HepG2 (cell line): ENCODE measurements around the gene MIPEP. TPM values are rescaled to one million over a fixed set of nuclear protein-coding genes. Genes with fewer than 3 reads are reported as not detected.

Experiments used
- ATAC-seq: fragments of 200-7000 bp; cut with Tn5 transposase; 3 replicates; pipeline ENCODE4 v1.9.1; 2020; ENCODE audit warnings: mild to moderate bottlenecking, moderate library complexity
- BruUV-seq: library from RNA; stranded (reverse); fragments of 400-500 nt; replicated peaks from 2 replicates; lab custom pipeline; 2021; lab: Mats Ljungman, UMichigan
- CTCF ChIA-PET: fragments of 300-600 bp; formaldehyde crosslinking; extraction: SDS; loops from one replicate; lab custom pipeline; 2021; ENCODE audit warnings: low total read pairs, inconsistent platforms, low intra/inter-chr PET ratio; lab: Yijun Ruan, JAX
- POLR2A ChIA-PET: fragments of 350-600 bp; sonication (Branson Sonifier 250); formaldehyde crosslinking; loops from one replicate; lab custom pipeline; 2020; ENCODE audit warnings: antibody characterized with exemption, inconsistent platforms; lab: Yijun Ruan, JAX
- DNase-seq: peaks from one replicate; pipeline ENCODE4 v3.0.0-alpha.2; 2015; ENCODE audit warnings: low spot score
- FAIRE-seq: peaks from 3 replicates; lab custom pipeline; 2011; peaks lifted over from hg19 to GRCh38; lab: Jason Lieb, UNC
- H2AFZ ChIP-seq: one replicate; pipeline ENCODE4 v1.6.1; 2011; ENCODE audit warnings: low read length, inconsistent platforms
- H3K27ac ChIP-seq: fragments of 300-600 bp; 3 replicates; pipeline ENCODE4 v1.8.0; 2011; ENCODE audit warnings: mixed run types, mild to moderate bottlenecking, mixed read lengths, low read length, inconsistent platforms; ENCODE audit not compliant: insufficient read depth; ENCODE audit errors: extremely low read length
- H3K27me3 ChIP-seq, 2 experiments: fragments of 200-600 bp in 1 of 2; 2 replicates in 1 of 2; 3 replicates in 1 of 2; pipeline versions ENCODE4 v1.6.0 to v1.8.0; 2011; ENCODE audit warnings: low read length in 2 of 2, mild to moderate bottlenecking in 2 of 2, moderate library complexity in 2 of 2, inconsistent platforms in 1 of 2; ENCODE audit not compliant: insufficient read depth in 2 of 2, control insufficient read depth in 1 of 2
- H3K36me3 ChIP-seq, 2 experiments: fragments of 200-600 bp in 1 of 2; replicated peaks in 1 of 2; 2 replicates in 1 of 2; 3 replicates in 1 of 2; pipeline versions ENCODE4 v1.5.1 to v1.8.0; 2011; ENCODE audit warnings: low read length in 2 of 2, inconsistent platforms in 1 of 2; ENCODE audit not compliant: insufficient read depth in 2 of 2, control insufficient read depth in 1 of 2
- H3K4me1 ChIP-seq: 2 replicates; pipeline ENCODE4 v1.5.1; 2012; ENCODE audit warnings: low read length, inconsistent platforms; ENCODE audit not compliant: insufficient read depth
- H3K4me2 ChIP-seq: 2 replicates; pipeline ENCODE4 v1.6.0; 2011; ENCODE audit warnings: low read depth, low read length, inconsistent platforms
- H3K4me3 ChIP-seq, 3 experiments: fragments of 200-600 bp in 1 of 3; sonication (generic), shearing (Covaris generic) in 1 of 3; replicated peaks in 1 of 3; 2 replicates each; pipeline ENCODE4 v1.5.1; 2011 to 2016; ENCODE audit warnings: low read length in 3 of 3, inconsistent platforms in 2 of 3, low read depth in 2 of 3, mild to moderate bottlenecking in 2 of 3, control low read depth in 1 of 3, mixed read lengths in 1 of 3; ENCODE audit not compliant: insufficient read depth in 1 of 3
- H3K79me2 ChIP-seq: one replicate; pipeline ENCODE4 v1.6.1; 2011; ENCODE audit warnings: low read length, inconsistent platforms; ENCODE audit not compliant: insufficient read depth
- H3K9ac ChIP-seq: 2 replicates; pipeline ENCODE4 v1.6.0; 2011; ENCODE audit warnings: mild to moderate bottlenecking, low read depth, low read length, inconsistent platforms; ENCODE audit not compliant: insufficient read depth
- H3K9me3 ChIP-seq: 2 replicates; pipeline ENCODE4 v1.5.1; 2012; ENCODE audit warnings: mild to moderate bottlenecking, low read length
- H4K20me1 ChIP-seq: 2 replicates; pipeline ENCODE4 v1.6.0; 2011; ENCODE audit warnings: inconsistent platforms, mild to moderate bottlenecking, low read length, moderate library complexity; ENCODE audit not compliant: insufficient read depth
- AGO2 ChIP-seq: fragments of 200-400 bp; formaldehyde crosslinking; optimal IDR thresholded peaks from 2 replicates; pipeline ENCODE3; 2017; ENCODE audit warnings: mild to moderate bottlenecking, low read depth, low read length, moderate library complexity
- FOXA3 ChIP-seq: IDR thresholded peaks from 2 replicates; pipeline ENCODE4 v1.6.1; 2016; ENCODE audit warnings: missing genetic modification reagents, missing compliant biosample characterization
- GLI4 ChIP-seq: sonication (generic); formaldehyde crosslinking; IDR thresholded peaks from 2 replicates; pipeline ENCODE4 v1.5.1; 2020; ENCODE audit warnings: missing genetic modification reagents, mild to moderate bottlenecking, moderate library complexity, borderline replicate concordance
- HDAC1 ChIP-seq: sonication (generic); formaldehyde crosslinking; IDR thresholded peaks from 2 replicates; pipeline ENCODE4 v1.5.1; 2020; ENCODE audit warnings: mild to moderate bottlenecking, missing genetic modification reagents
- HINFP ChIP-seq: sonication (generic); formaldehyde crosslinking; IDR thresholded peaks from 2 replicates; pipeline ENCODE4 v1.4.0; 2020; ENCODE audit warnings: low read depth, mild to moderate bottlenecking, missing genetic modification reagents
- LBX2 ChIP-seq: sonication (generic); formaldehyde crosslinking; IDR thresholded peaks from 2 replicates; pipeline ENCODE4 v1.5.0; 2020; ENCODE audit warnings: missing genetic modification reagents, mild to moderate bottlenecking, borderline replicate concordance
- RFX1 ChIP-seq: fragments of 450-650 bp; IDR thresholded peaks from 2 replicates; pipeline ENCODE4 v1.6.1; 2017
- SAP130 ChIP-seq: IDR thresholded peaks from 2 replicates; pipeline ENCODE4 v1.6.1; 2016; ENCODE audit warnings: low read depth
- ZFX ChIP-seq: sonication (generic); formaldehyde crosslinking; IDR thresholded peaks from 2 replicates; pipeline ENCODE4 v1.4.0; 2020; ENCODE audit warnings: mild to moderate bottlenecking, low read depth, missing genetic modification reagents, moderate library complexity
- ZNF180 ChIP-seq: sonication (generic); formaldehyde crosslinking; IDR thresholded peaks from 2 replicates; pipeline ENCODE4 v1.4.0; 2020; ENCODE audit warnings: low read depth, missing genetic modification reagents, borderline replicate concordance
- ZNF263 ChIP-seq: sonication (generic); formaldehyde crosslinking; IDR thresholded peaks from 2 replicates; pipeline ENCODE4 v1.4.0; 2020; ENCODE audit warnings: missing genetic modification reagents
- ZNF703 ChIP-seq: sonication (generic); formaldehyde crosslinking; IDR thresholded peaks from 2 replicates; pipeline ENCODE4 v1.5.1; 2020; ENCODE audit warnings: missing genetic modification reagents, mild to moderate bottlenecking, moderate library complexity, borderline replicate concordance
- WGBS: methylation state at CpG from one replicate; pipeline ENCODE4 v1.1.6; 2017; ENCODE audit warnings: low lambda C conversion rate; 5-methylcytosine and 5-hydroxymethylcytosine counted together
- in situ Hi-C: cut with HindIII; loops from 2 replicates; pipeline ENCODE4 v1.10.0; 2017; ENCODE audit warnings: low pct_unique_long_range_greater_than_20kb; ENCODE audit not compliant: extremely low pct_ligation_motif_present
- intact Hi-C: fragments of 100-400 bp; cut with micrococcal nuclease; formaldehyde crosslinking; loops from one replicate; pipeline ENCODE4 v1.10.0; 2022; ENCODE audit not compliant: unreplicated experiment
- polyA plus RNA-seq, 8 experiments: library from polyadenylated mRNA; depleted of rRNA in 3 of 8; stranded (reverse) in 7 of 8; unstranded in 1 of 8; fragments of >200 nt; fragmentation: Illumina TruSeq in 4 of 8; extraction: Trizol in 4 of 8; gene quantifications; 2 replicates each; pipeline versions ENCODE4 v1.2.1 to v1.2.3, GENCODE V29; 2011 to 2016; ENCODE audit warnings: low read depth in 4 of 8, missing spikeins in 1 of 8, mixed read lengths in 1 of 8; ENCODE audit not compliant: insufficient read depth in 1 of 8
- total RNA-seq, 5 experiments: library from RNA; depleted of rRNA; stranded (reverse); fragments of >200 nt; fragmentation: Illumina TruSeq; extraction: Trizol; gene quantifications; 2 replicates each; pipeline ENCODE4 v1.2.3, GENCODE V29; 2016; ENCODE audit warnings: low read depth in 1 of 5

MIPEP gene
- total and polyA plus RNA-seq, 2 of the 13 experiments (the other 11 are each of a cell fraction or from before 2014, with no cell fraction given): 9.3 to 24.1 TPM

GRCh38 chr13:23739596-23739995 is 149.6 kb downstream of the MIPEP start:
- 100% methylated on average over 1 of the region's 3 CpGs for WGBS
- Histone ChIP-seq H3K27ac (no peak overlapping the region), H3K79me2 (no peaks in the 10 kb centered on the region), H3K9ac (no peak overlapping the region), H3K4me3 (no peak overlapping the region), H3K9me3 (no peaks in the 10 kb centered on the region), H3K4me2 (no peak overlapping the region), H3K4me1 (peaks cover 36% of the 10 kb centered on the region), H3K36me3 (no peaks in the 10 kb centered on the region), H2AFZ (no peak overlapping the region), H3K27me3 (no peaks in the 10 kb centered on the region), H4K20me1 (no peaks in the 10 kb centered on the region)
- TF ChIP-seq FOXA3: no peak
- TF ChIP-seq ZNF263 (CRISPR knock-in tag): no peak
- TF ChIP-seq LBX2: no peak
- TF ChIP-seq HINFP (CRISPR knock-in tag): no peak
- no peak for TF ChIP-seq GLI4 (CRISPR knock-in tag)
- no peak for TF ChIP-seq SAP130 (CRISPR knock-in tag)
- no peak for TF ChIP-seq AGO2
- TF ChIP-seq RFX1: no peak
- no peak for TF ChIP-seq ZFX (CRISPR knock-in tag)
- TF ChIP-seq HDAC1 (CRISPR knock-in tag): no peak
- TF ChIP-seq ZNF180 (CRISPR knock-in tag): no peak
- TF ChIP-seq ZNF703 (CRISPR knock-in tag): no peak
- ATAC-seq: no peak
- in situ Hi-C loops (no loop called here), intact Hi-C loops (no loop called here)
- ChIA-PET CTCF (no interaction called here), POLR2A (no interaction called here)
- no peak for DNase-seq
- no peak for FAIRE-seq
- no TSS peak for BruUV-seq
